Glutamatergic neuron (in vitro differentiated cells): Measurements from ENCODE around the gene SPACA7. TPM values are rescaled to one million over a fixed set of nuclear protein-coding genes. Genes with fewer than 3 reads are reported as not detected.
A peak's percentile ranks its signal among the peaks of the same experiment; 100 is the strongest.

Experiments
- DNase-seq: peaks from one replicate; pipeline ENCODE4 v3.0.0; 2022
- H3K27ac Mint-ChIP-seq: one replicate; pipeline ENCODE4 v1.8.0; 2020; ENCODE audit warnings: mild to moderate bottlenecking, mixed read lengths, inconsistent platforms; ENCODE audit not compliant: unreplicated experiment
- H3K27me3 Mint-ChIP-seq: one replicate; pipeline ENCODE4 v1.8.0; 2020; ENCODE audit warnings: mild to moderate bottlenecking, moderate library complexity, mixed read lengths, inconsistent platforms; ENCODE audit not compliant: unreplicated experiment
- H3K36me3 Mint-ChIP-seq: one replicate; pipeline ENCODE4 v1.8.0; 2020; ENCODE audit warnings: mild to moderate bottlenecking, mixed read lengths, inconsistent platforms; ENCODE audit not compliant: unreplicated experiment
- H3K4me1 Mint-ChIP-seq: one replicate; pipeline ENCODE4 v1.8.0; 2020; ENCODE audit warnings: mild to moderate bottlenecking, low read depth, mixed read lengths, inconsistent platforms; ENCODE audit not compliant: unreplicated experiment
- H3K4me3 Mint-ChIP-seq: one replicate; pipeline ENCODE4 v1.8.0; 2020; ENCODE audit warnings: mild to moderate bottlenecking, mixed read lengths, inconsistent platforms; ENCODE audit not compliant: unreplicated experiment
- H3K9me3 Mint-ChIP-seq: one replicate; pipeline ENCODE4 v1.8.0; 2020; ENCODE audit warnings: mild to moderate bottlenecking, moderate library complexity, mixed read lengths, inconsistent platforms; ENCODE audit not compliant: unreplicated experiment
- total RNA-seq: library from RNA; stranded (reverse); fragmentation: NEBNext Ultra II Directional; extraction: Animal tissue kit (Norgen Biotek cat#: 25700); gene quantifications from one replicate; pipeline ENCODE4 v1.2.1, GENCODE V29; 2021; ENCODE audit not compliant: unreplicated experiment
- TF ChIP-seq, protein P1 (sequence below): fragments of 200-600 bp; sonication (generic); IDR thresholded peaks from one replicate; pipeline ENCODE4 v1.5.0; 2021; ENCODE audit not compliant: partially characterized antibody, unreplicated experiment

Gene SPACA7
- total RNA-seq, 1 donor from 2014 or later = not detected

DNA sequence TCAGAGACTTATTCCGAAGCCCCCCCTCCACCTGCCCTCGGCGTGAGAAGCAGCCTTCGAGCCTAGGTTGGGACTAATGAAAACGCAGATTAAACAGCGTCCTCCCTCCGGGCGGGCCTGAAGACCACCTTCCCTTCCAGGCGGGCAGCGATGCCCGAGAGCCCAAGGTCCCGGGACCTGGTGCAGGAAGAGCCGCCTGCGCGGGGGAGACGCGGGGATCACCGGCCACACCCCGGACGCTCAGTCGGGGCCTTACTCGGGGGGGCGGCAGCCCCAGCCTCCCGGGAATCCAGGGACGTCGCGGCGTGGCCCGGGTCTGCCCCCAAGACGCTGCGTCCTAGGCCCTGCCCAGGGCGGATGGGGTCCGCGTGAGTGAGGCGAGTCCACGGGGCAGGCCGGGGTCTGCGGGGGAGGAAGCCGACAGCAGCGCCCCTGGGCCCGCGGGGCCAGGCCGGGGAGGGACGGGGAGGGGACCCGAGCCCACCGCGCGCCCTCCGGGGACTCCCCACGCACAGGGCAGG, 33.3 kb upstream of the SPACA7 start:
- TF ChIP-seq, protein P1, sequence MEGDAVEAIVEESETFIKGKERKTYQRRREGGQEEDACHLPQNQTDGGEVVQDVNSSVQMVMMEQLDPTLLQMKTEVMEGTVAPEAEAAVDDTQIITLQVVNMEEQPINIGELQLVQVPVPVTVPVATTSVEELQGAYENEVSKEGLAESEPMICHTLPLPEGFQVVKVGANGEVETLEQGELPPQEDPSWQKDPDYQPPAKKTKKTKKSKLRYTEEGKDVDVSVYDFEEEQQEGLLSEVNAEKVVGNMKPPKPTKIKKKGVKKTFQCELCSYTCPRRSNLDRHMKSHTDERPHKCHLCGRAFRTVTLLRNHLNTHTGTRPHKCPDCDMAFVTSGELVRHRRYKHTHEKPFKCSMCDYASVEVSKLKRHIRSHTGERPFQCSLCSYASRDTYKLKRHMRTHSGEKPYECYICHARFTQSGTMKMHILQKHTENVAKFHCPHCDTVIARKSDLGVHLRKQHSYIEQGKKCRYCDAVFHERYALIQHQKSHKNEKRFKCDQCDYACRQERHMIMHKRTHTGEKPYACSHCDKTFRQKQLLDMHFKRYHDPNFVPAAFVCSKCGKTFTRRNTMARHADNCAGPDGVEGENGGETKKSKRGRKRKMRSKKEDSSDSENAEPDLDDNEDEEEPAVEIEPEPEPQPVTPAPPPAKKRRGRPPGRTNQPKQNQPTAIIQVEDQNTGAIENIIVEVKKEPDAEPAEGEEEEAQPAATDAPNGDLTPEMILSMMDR = no peak
- Mint-ChIP-seq H3K36me3 (peaks cover 13% of the 10 kb centered on the region), H3K4me1 (peaks cover 23% of the 10 kb centered on the region), H3K9me3 (peaks cover 3% of the 10 kb centered on the region), H3K27ac (no peak overlapping the region), H3K27me3 (peaks cover 5% of the 10 kb centered on the region), H3K4me3 (no peak overlapping the region)
- DNase-seq = no peak

DNA sequence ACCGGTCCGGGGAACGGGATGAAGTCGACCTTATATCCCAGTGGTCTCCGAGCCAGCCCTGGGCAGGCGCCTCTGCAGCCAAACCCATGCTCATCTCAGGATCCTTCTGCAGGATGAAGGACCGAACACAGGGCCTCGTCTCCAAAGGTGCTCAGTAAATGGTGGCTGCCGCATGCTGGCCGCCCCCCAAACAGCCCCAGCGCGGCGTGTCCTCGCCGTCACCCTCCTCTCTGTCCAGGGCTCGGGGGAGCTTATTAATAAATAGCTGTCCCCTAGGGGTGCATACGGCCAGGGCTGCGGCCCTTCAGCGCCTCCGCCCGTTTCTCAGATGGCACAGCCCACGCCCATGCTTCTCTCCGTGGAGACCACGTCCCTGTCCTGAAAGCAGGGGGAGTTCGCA, 32.6 kb upstream of the SPACA7 start:
- H3K27me3 Mint-ChIP-seq = peaks cover 5% of the 10 kb centered on the region
- no peak for DNase-seq
- peaks cover 4% of the 10 kb centered on the region for H3K9me3 Mint-ChIP-seq
- H3K27ac Mint-ChIP-seq = no peak overlapping the region
- TF ChIP-seq, protein P1 = no peak
- H3K36me3 Mint-ChIP-seq = peaks cover 11% of the 10 kb centered on the region
- H3K4me1 Mint-ChIP-seq = peaks cover 24% of the 10 kb centered on the region
- no peak overlapping the region for H3K4me3 Mint-ChIP-seq

GRCh38 chr13:112345826-112346172, 30.4 kb upstream of the SPACA7 start:
- Mint-ChIP-seq H3K27ac (peak overlapping the region; percentile 35), H3K4me1 (peaks cover 24% of the 10 kb centered on the region), H3K9me3 (peaks cover 5% of the 10 kb centered on the region), H3K27me3 (peaks cover 6% of the 10 kb centered on the region), H3K4me3 (no peak overlapping the region), H3K36me3 (no peaks in the 10 kb centered on the region)
- DNase-seq = no peak
- TF ChIP-seq, protein P1 = no peak

DNA sequence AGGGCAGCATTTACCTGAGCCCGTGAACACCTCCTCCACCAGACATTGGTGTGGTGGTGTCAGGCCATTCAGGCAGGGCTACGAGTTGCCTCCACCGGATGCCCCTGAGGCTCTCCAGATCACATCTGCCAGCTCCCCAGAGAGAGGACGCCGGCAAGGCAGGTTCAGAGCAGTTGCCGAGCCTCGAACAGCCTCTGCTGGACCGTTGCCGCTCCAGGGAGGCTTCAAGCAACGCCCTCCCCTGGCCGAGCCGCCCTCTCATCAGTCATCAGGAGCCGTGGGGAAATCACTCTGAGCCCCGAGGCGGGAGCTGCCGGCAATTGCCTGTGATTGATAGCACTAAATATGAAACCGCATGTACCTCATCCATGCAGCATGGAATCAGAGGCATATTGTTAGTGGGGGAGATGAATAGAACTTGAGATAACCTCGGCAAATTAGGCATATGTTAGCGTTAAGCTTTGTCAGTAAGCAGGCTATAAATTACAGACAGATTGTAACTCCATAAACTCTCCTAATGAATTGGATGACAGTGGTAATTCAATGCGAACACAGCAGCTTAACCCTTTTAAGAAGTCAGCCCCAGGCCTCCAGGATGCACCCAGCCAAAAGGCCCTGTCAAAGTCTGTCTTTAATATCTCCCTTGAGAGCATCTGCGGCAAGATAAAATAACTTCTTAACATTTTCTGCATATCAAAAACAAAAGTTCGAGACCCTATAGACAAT, 29.8 kb upstream of the SPACA7 start:
- H3K9me3 Mint-ChIP-seq = peaks cover 5% of the 10 kb centered on the region
- H3K27me3 Mint-ChIP-seq = peaks cover 6% of the 10 kb centered on the region
- peak; percentile 74 for DNase-seq
- H3K27ac Mint-ChIP-seq = peak overlapping the region; percentile 46
- H3K4me3 Mint-ChIP-seq = peak overlapping the region; percentile 20
- no peaks in the 10 kb centered on the region for H3K36me3 Mint-ChIP-seq
- peaks cover 24% of the 10 kb centered on the region for H3K4me1 Mint-ChIP-seq
- TF ChIP-seq, protein P1 = no peak

GRCh38 chr13:112346899-112347229, 29.3 kb upstream of the SPACA7 start:
- no peak for DNase-seq
- Mint-ChIP-seq H3K27me3 (peaks cover 6% of the 10 kb centered on the region), H3K4me1 (peaks cover 24% of the 10 kb centered on the region), H3K36me3 (no peaks in the 10 kb centered on the region), H3K4me3 (no peak overlapping the region), H3K9me3 (peaks cover 5% of the 10 kb centered on the region), H3K27ac (no peak overlapping the region)
- TF ChIP-seq, protein P1 = no peak
